ENCODE measurements around the gene MYO18B.

GRCh38 chr22:25696763-25697162 lies 45.2 kb upstream of the MYO18B start:
- TF ChIP-seq CTCF (IDR thresholded peaks at IDR 0.05) (no peak), EP300 (IDR thresholded peaks at IDR 0.05) (no peak), POLR2A (IDR thresholded peaks at IDR 0.05) (no peak)

Data from ovary (tissue), 3 donors.